ENCODE results near the gene ENPEP. TPM values are rescaled to one million over a fixed set of nuclear protein-coding genes. Genes with fewer than 3 reads are reported as not detected.

ENPEP gene
- total RNA-seq, 1 experiment from 2014 or later = 0.33 TPM

GRCh38 chr4:110454441-110454840 lies 21.5 kb upstream of the ENPEP start:
- POLR2A ChIA-PET = no interaction called here
- Mint-ChIP-seq H3K27ac (no peak overlapping the region), H3K9me3 (no peaks in the 10 kb centered on the region), H3K27me3 (ENCODE audit: low read depth) (peaks cover 74% of the 10 kb centered on the region), H3K4me3 (no peak overlapping the region), H3K36me3 (no peaks in the 10 kb centered on the region), H3K4me1 (0 out of 2 replicates have a peak, but pooled peaks cover 2% of the 10 kb centered on the region)
- TF ChIP-seq NR2C2 (CRISPR knock-in tag; IDR thresholded peaks at IDR 0.05) = no peak
- no peak for TF ChIP-seq FOXP1 (CRISPR knock-in tag; IDR thresholded peaks at IDR 0.05; ENCODE audit: borderline replicate concordance)
- no peak for TF ChIP-seq ATF3 (CRISPR knock-in tag; conservative IDR thresholded peaks at IDR 0.05)
- TF ChIP-seq ZBTB43 (CRISPR knock-in tag; IDR thresholded peaks at IDR 0.05) = no peak
- no peak for TF ChIP-seq SMAD4 (CRISPR knock-in tag; IDR thresholded peaks at IDR 0.05)
- TF ChIP-seq JUN (CRISPR knock-in tag; IDR thresholded peaks at IDR 0.05) = no peak
- no peak for TF ChIP-seq MYBL2 (CRISPR knock-in tag; IDR thresholded peaks at IDR 0.05)
- no peak for TF ChIP-seq GABPB1 (CRISPR knock-in tag; IDR thresholded peaks at IDR 0.05)
- TF ChIP-seq CBFB (CRISPR knock-in tag; IDR thresholded peaks at IDR 0.05; ENCODE audit: low read depth) = no peak
- TF ChIP-seq ZNF317 (CRISPR knock-in tag; IDR thresholded peaks at IDR 0.05; ENCODE audit: borderline replicate concordance, low read depth) = no peak
- no peak for TF ChIP-seq ZBTB21 (CRISPR knock-in tag; IDR thresholded peaks at IDR 0.05; ENCODE audit: borderline replicate concordance)
- ATAC-seq = no peak
- no peak for DNase-seq (ENCODE audit: low spot score)
- CTCF ChIA-PET = no interaction called here

- H3K27me3 Mint-ChIP-seq (ENCODE audit: low read depth) = peaks cover 38% of the 10 kb centered on the region
- H3K27ac Mint-ChIP-seq = no peak overlapping the region
- H3K4me3 Mint-ChIP-seq = no peak overlapping the region
- TF ChIP-seq PRDM15 (CRISPR knock-in tag; IDR thresholded peaks at IDR 0.05) (no peak), TEAD4 (CRISPR knock-in tag; IDR thresholded peaks at IDR 0.05) (no peak)
- no peaks in the 10 kb centered on the region for H3K36me3 Mint-ChIP-seq
- ChIA-PET POLR2A (no interaction called here), CTCF (no interaction called here)
- H3K4me1 Mint-ChIP-seq = no peaks in the 10 kb centered on the region
- ATAC-seq (no peak), DNase-seq (ENCODE audit: low spot score) (no peak)
- no peaks in the 10 kb centered on the region for H3K9me3 Mint-ChIP-seq
Measured at GRCh38 chr4:110458494-110459266, 17.3 kb upstream of the ENPEP start.

GRCh38 chr4:110460074-110460746 lies 15.7 kb upstream of the ENPEP start:
- ChIA-PET POLR2A (no interaction called here), CTCF (no interaction called here)
- Mint-ChIP-seq H3K4me1 (no peaks in the 10 kb centered on the region), H3K27me3 (ENCODE audit: low read depth) (peaks cover 25% of the 10 kb centered on the region), H3K9me3 (no peaks in the 10 kb centered on the region), H3K4me3 (no peak overlapping the region), H3K36me3 (no peaks in the 10 kb centered on the region), H3K27ac (no peak overlapping the region)
- ATAC-seq = no peak
- DNase-seq (ENCODE audit: low spot score) = no peak
- TF ChIP-seq RELA (CRISPR knock-in tag; IDR thresholded peaks at IDR 0.05; ENCODE audit: borderline replicate concordance) = no peak
- TF ChIP-seq SMAD4 (CRISPR knock-in tag; IDR thresholded peaks at IDR 0.05) = no peak
- no peak for TF ChIP-seq ATF6 (CRISPR knock-in tag; IDR thresholded peaks at IDR 0.05)
- TF ChIP-seq E2F5 (CRISPR knock-in tag; IDR thresholded peaks at IDR 0.05) = no peak
- no peak for TF ChIP-seq RORB (CRISPR knock-in tag; IDR thresholded peaks at IDR 0.05)
- no peak for TF ChIP-seq FOXP1 (CRISPR knock-in tag; IDR thresholded peaks at IDR 0.05; ENCODE audit: borderline replicate concordance)
- TF ChIP-seq ZNF671 (CRISPR knock-in tag; IDR thresholded peaks at IDR 0.05) = no peak
- TF ChIP-seq ATF2 (CRISPR knock-in tag; IDR thresholded peaks at IDR 0.05; ENCODE audit: borderline replicate concordance, low read depth) = no peak

All from WTC11 (cell line).